Activated CD4-positive, alpha-beta T cell treated with anti-CD3 and anti-CD28 coated beads, Interleukin-2, amount 50 U/mL, for 16 hours (primary cell): ENCODE data around the gene FECH.
"Not testable (repeated sequence)": the region's sequence is repeated elsewhere in the genome, so short reads cannot be mapped to it uniquely, and the experiment has no call there.

Experiments used
- DNase-seq: peaks from one replicate; pipeline ENCODE4 v3.0.0-alpha.2; 2020

Gene FECH

GRCh38 chr18:57523171-57523956 lies 63.1 kb downstream of the FECH start:
- no peak for DNase-seq

DNA sequence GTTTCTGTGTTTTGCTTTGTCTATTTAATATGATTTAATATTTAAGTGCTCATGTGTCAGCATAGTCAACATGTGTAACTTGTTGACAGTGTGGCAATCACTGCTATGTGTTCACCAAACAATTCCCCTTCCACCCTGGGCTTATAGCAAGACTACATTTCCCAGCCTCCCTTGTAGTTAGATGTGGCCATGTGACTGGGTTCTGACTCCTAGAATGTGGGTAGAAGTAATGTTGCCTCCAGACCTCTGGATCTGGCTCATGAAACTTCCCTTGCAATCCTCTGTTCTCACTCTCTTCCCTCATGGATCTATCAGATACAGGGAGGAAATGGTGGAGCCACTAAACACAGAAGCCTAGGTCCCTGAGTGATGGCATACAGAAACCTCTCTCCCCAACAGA lies 64.2 kb downstream of the FECH start:
- not testable (repeated sequence) for DNase-seq

- DNase-seq = no peak
Measured at GRCh38 chr18:57519668-57520424, 66.7 kb downstream of the FECH start.

DNA sequence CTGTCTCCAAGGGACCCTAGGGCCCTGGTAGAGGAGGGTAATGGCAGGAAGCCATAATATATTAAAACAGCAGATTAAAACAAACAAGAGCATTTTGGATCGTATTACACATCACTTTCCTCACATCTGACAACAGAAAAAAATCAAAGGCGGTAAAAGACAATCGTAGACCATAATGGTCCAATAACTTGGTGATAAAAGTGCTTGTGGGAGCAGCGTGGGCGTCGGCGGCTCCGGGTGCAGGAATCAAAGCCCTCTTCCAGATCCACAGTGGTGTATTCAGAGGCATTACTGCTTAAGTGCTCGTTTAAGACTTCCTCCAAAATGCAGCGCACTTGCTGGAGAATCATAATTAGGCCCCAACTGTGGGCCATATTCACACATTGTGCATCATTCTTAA lies 68.0 kb downstream of the FECH start:
- no peak for DNase-seq

DNA sequence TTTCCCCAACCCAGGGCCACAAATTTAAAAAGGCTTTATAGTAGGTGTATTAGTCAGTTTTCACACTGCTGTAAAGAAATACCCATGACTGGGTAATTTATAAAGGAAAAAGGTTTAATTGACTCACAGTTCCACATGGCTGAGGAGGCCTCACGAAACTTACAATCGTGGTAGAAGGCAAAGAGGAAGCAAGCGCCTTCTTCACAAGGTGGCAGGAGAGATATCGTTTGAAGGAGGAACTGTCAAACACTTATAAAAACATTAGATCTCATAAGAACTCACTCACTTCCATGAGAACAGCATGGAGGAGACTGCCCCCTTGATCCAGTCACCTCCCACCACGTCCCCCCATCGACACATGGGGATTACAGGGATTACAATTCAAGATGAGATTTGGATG lies 70.4 kb downstream of the FECH start:
- no peak for DNase-seq

DNA sequence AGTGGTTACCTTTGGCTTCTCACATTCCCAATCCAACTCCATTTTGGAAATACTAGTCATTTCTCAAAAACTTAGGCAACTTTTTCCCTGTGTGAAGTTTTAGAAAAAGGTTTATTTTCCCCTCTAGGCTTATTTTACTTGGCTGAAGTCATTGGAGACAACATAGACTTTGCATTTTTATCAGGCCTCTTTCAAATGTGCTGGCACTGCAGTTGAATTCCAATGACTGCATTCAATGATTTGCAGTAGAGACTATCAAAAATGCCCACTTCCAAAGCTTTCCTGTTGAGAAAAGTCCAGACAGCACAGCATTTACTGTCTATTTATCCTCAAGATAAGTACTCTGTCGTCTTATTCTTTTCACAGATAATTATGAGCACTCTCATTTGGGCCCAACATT lies 81.3 kb downstream of the FECH start:
- DNase-seq = no peak

GRCh38 chr18:57502624-57503023 lies 83.9 kb downstream of the FECH start:
- DNase-seq = no peak

GRCh38 chr18:57498682-57499256 lies 87.7 kb downstream of the FECH start:
- DNase-seq = no peak
